ENCODE results near the gene OTULIN. TPM values are rescaled to one million over a fixed set of nuclear protein-coding genes. Genes with fewer than 3 reads are reported as not detected.

Gene OTULIN
- total and polyA plus RNA-seq, 2 of the 8 experiments (the other 6 are each of a cell fraction or from before 2014, with no cell fraction given): 5.2 to 34.8 TPM

DNA sequence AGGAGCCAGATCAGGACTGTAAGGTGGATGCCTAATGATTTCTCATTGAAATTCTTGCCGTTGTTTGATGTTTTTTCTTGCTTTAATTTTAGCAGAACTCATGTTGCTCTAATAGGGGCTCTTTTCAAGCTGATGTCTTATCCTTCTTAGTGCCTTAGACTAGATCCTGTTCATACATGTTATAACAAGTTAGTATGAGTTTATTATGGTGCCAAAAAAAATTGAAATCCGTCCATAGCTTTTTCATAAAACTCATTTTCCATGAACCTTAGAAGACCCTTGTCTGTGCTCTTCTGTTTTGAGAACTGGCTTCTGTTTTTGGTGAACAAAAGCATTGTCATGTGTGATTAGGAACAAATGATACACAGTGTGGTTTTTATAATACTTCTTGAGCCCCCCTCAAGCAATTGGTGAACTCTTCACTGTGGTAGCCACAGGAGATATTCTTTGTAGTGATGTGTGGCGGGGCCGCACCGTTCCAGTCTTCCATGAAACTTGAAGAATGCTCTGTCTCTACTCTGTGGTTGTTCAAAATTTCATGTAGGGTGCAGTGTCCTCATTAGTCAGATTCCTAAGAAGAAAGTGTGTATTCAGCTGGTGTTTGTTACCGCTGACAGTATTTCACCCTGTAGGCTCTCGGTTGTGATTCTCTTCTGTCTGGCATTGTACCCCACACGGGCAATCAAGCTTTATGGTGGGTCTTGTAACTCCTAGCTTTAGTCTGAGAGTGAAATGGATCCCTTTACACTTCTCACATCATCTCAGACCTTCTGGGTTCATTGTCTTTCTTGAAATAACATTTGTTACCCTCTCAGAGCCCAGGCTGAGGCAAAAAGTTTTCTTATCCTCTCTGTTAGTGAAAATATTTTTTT is 10.7 kb downstream of the OTULIN start:
- Histone ChIP-seq H3K23me2 (ENCODE audit: low read depth, low read length) (no peaks in the 10 kb centered on the region), H2BK12ac (ENCODE audit: low read depth, low read length) (no peak overlapping the region; the same call in 1 of the 2 replicates), H4K91ac (replicated peaks; ENCODE audit: insufficient read length, low read length) (no peak overlapping the region), H2BK15ac (ENCODE audit: low read length) (no peak overlapping the region), H2BK5ac (ENCODE audit: low read depth, low read length) (no peak overlapping the region), H3K4ac (replicated peaks; ENCODE audit: insufficient read length, low read depth, low read length) (no peak overlapping the region), H3K4me1 (replicated peaks in 1 of 4; ENCODE audit: control insufficient read depth in 3 of 4, insufficient read depth in 4 of 4, low read length in 3 of 4) (peaks cover 3 to 14% (median 7%) of the 10 kb centered on the region in 4 experiments; a peak in 5 of 7 replicates), H3K27me3 (replicated peaks in 1 of 4; ENCODE audit: control insufficient read depth in 3 of 4, extremely low read depth in 1 of 4, insufficient read depth in 3 of 4, low read length in 3 of 4) (no peaks in the 10 kb centered on the region), H3K9me3 (ENCODE audit: insufficient read depth in 2 of 2, low read depth in 1 of 2, low read length in 1 of 2) (no peaks in the 10 kb centered on the region), H2AFZ (ENCODE audit: low read length) (no peak overlapping the region), H3K14ac (ENCODE audit: insufficient read length) (no peak overlapping the region), H3K79me2 (ENCODE audit: control insufficient read depth in 1 of 2, insufficient read depth in 2 of 2, low read length in 2 of 2) (peaks cover 0 to 57% of the 10 kb centered on the region in 2 experiments; a peak in 3 of 4 replicates), H4K8ac (ENCODE audit: extremely low read depth, insufficient read depth, low read length) (no peak overlapping the region), H3K4me2 (ENCODE audit: insufficient read depth in 1 of 2, low read depth in 2 of 2, low read length in 2 of 2) (no peak overlapping the region), H3K18ac (ENCODE audit: extremely low read depth, low read length) (no peak overlapping the region), H2BK20ac (ENCODE audit: low read length) (no peak overlapping the region), H3K9ac (replicated peaks in 1 of 4; ENCODE audit: extremely low read depth in 1 of 4, low read depth in 3 of 4, low read length in 3 of 4) (no peak overlapping the region), H3K27ac (ENCODE audit: low read depth, low read length) (no peak overlapping the region), H3K36me3 (ENCODE audit: control insufficient read depth in 2 of 4, insufficient read depth in 4 of 4, low read length in 3 of 4) (peaks cover 0 to 5% (median 2%) of the 10 kb centered on the region in 4 experiments; a peak in 3 of 8 replicates), H4K5ac (ENCODE audit: insufficient read length, low read depth, low read length) (no peak overlapping the region), H2AK5ac (ENCODE audit: low read depth, low read length) (0 out of 2 replicates have a peak overlapping the region, but pooled peaks have one; percentile 54), H3K79me1 (ENCODE audit: low read depth, low read length) (peaks cover 11% of the 10 kb centered on the region; the same call in 1 of the 2 replicates), H3K56ac (replicated peaks; ENCODE audit: insufficient read length, low read depth, low read length) (no peak overlapping the region), H3K23ac (ENCODE audit: insufficient read length) (no peak overlapping the region), H4K20me1 (replicated peaks in 1 of 2; ENCODE audit: control insufficient read depth in 1 of 2, insufficient read depth in 2 of 2, low read length in 2 of 2) (peaks cover 1 to 4% of the 10 kb centered on the region in 2 experiments), H2BK120ac (replicated peaks; ENCODE audit: low read depth, low read length) (no peak overlapping the region), H3K4me3 (ENCODE audit: extremely low read depth in 1 of 4, insufficient read depth in 2 of 4, low read depth in 3 of 4, low read length in 4 of 4) (no peak overlapping the region)
- no peak for DNase-seq (ENCODE audit: low read depth in 1 of 2, low spot score in 2 of 2)
- ChIA-PET CTCF (ENCODE audit: partially characterized antibody) (interaction anchor here (0.6 to 2.0 kb wide), 5 partner anchors 10 to 1412 kb away, joined by 3 to 12 read pairs (median 3); no protein-coding TSS in a partner anchor), POLR2A (ENCODE audit: partially characterized antibody) (no interaction called here)
- WGBS, 2 experiments (ENCODE audit: extremely low coverage in 1 of 2, insufficient coverage in 1 of 2, insufficient read length in 1 of 2, insufficient replicate concordance in 2 of 2, low coverage in 1 of 2, low lambda C conversion rate in 2 of 2, missing lambda C conversion rate in 1 of 2): 95% methylated on average over 8 of the region's 8 CpGs; no CpG with 5 or more reads in 1 of the 2 experiments
- FAIRE-seq: no peak
- TF ChIP-seq CEBPB (IDR thresholded peaks at IDR 0.05; ENCODE audit: low read depth, low read length): no peak
- TF ChIP-seq, protein P1, sequence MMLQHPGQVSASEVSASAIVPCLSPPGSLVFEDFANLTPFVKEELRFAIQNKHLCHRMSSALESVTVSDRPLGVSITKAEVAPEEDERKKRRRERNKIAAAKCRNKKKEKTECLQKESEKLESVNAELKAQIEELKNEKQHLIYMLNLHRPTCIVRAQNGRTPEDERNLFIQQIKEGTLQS (IDR thresholded peaks at IDR 0.05; ENCODE audit: insufficient read depth, low read depth, low read length): no peak
- no peak for TF ChIP-seq HDAC6 (IDR thresholded peaks at IDR 0.05; ENCODE audit: low read depth, low read length)
- TF ChIP-seq KDM5A (IDR thresholded peaks at IDR 0.05; ENCODE audit: low read length): no peak
- no peak for TF ChIP-seq EZH2 (IDR thresholded peaks at IDR 0.05; ENCODE audit: low read depth, low read length, severe bottlenecking)
- TF ChIP-seq TEAD4 (IDR thresholded peaks at IDR 0.05; ENCODE audit: low read depth, low read length): no peak
- TF ChIP-seq CBX8 (IDR thresholded peaks at IDR 0.05; ENCODE audit: borderline replicate concordance, low read depth, low read length): no peak
- TF ChIP-seq, protein P2, sequence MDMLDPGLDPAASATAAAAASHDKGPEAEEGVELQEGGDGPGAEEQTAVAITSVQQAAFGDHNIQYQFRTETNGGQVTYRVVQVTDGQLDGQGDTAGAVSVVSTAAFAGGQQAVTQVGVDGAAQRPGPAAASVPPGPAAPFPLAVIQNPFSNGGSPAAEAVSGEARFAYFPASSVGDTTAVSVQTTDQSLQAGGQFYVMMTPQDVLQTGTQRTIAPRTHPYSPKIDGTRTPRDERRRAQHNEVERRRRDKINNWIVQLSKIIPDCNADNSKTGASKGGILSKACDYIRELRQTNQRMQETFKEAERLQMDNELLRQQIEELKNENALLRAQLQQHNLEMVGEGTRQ (IDR thresholded peaks at IDR 0.05; ENCODE audit: low read length): no peak
- no peak for TF ChIP-seq JUN (IDR thresholded peaks at IDR 0.05; ENCODE audit: low read depth, low read length)
- TF ChIP-seq GABPA (IDR thresholded peaks at IDR 0.05; ENCODE audit: borderline replicate concordance, insufficient read depth, low read length): no peak
